ENCODE data around the gene LRMDA. TPM values are rescaled to one million over a fixed set of nuclear protein-coding genes. Genes with fewer than 3 reads are reported as not detected.

LRMDA gene
- total and polyA plus RNA-seq, 2 of the 8 experiments (the other 6 are each of a cell fraction or from before 2014, with no cell fraction given): 0.86 to 2.8 TPM

DNA sequence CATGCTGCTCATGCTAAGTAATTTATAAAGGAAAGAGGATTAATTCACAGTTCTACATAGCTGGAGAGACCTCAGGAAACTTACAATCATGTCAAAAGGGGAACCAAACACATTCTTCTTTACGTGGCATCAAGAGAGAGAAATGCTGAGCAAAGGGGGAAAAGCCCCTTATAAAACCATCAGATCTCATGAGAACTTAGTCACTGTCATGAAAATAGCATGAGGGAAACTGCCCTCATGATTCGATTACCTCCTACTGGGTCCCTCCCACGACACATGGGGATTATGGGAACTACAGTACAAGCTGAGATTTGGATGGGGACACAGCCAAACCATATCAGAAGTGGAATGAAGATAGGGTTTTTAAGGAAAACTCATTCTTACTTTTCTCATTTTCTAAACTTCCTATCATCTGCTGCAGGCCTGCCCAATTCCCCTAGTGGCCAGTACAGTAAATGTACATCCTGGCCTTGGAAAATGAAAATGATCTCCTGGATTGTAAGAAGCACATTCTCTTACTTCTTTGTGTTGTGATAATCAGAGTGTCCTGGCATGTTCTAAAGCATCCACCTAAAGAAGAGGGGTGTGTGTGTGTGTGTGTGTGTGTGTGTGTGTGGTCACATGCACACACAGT, 421.5 kb downstream of the LRMDA start (continued):
- TF ChIP-seq RNF2 (IDR thresholded peaks at IDR 0.05; ENCODE audit: borderline replicate concordance, low read depth, low read length, missing control alignments, poor library complexity, severe bottlenecking) (no peak), RAD21 (IDR thresholded peaks at IDR 0.05 in 1 of 2, conservative IDR thresholded peaks at IDR 0.05 in 1 of 2; ENCODE audit: low read depth in 2 of 2, low read length in 2 of 2) (peak; percentile 3 to 28; a peak in 1 of 4 replicates), POLR2A (IDR thresholded peaks at IDR 0.05; ENCODE audit: control extremely low read depth in 1 of 2, low read depth in 2 of 2, low read length in 2 of 2) (no peak), SUZ12 (IDR thresholded peaks at IDR 0.05; ENCODE audit: low read length) (no peak), SIRT6 (IDR thresholded peaks at IDR 0.05; ENCODE audit: low read length) (no peak)
- TF ChIP-seq, protein P1, sequence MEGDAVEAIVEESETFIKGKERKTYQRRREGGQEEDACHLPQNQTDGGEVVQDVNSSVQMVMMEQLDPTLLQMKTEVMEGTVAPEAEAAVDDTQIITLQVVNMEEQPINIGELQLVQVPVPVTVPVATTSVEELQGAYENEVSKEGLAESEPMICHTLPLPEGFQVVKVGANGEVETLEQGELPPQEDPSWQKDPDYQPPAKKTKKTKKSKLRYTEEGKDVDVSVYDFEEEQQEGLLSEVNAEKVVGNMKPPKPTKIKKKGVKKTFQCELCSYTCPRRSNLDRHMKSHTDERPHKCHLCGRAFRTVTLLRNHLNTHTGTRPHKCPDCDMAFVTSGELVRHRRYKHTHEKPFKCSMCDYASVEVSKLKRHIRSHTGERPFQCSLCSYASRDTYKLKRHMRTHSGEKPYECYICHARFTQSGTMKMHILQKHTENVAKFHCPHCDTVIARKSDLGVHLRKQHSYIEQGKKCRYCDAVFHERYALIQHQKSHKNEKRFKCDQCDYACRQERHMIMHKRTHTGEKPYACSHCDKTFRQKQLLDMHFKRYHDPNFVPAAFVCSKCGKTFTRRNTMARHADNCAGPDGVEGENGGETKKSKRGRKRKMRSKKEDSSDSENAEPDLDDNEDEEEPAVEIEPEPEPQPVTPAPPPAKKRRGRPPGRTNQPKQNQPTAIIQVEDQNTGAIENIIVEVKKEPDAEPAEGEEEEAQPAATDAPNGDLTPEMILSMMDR (IDR thresholded peaks at IDR 0.05; ENCODE audit: control extremely low read depth in 1 of 3, insufficient read depth in 1 of 3, low read depth in 1 of 3, low read length in 3 of 3): peak in 2 of 3 experiments; percentile 7 to 51; a peak in 2 of 4 replicates
